Measurements from ENCODE around the gene TCF7L1.
"Not testable (repeated sequence)": the region's sequence is repeated elsewhere in the genome, so short reads cannot be mapped to it uniquely, and the experiment has no call there.

Gene TCF7L1

DNA sequence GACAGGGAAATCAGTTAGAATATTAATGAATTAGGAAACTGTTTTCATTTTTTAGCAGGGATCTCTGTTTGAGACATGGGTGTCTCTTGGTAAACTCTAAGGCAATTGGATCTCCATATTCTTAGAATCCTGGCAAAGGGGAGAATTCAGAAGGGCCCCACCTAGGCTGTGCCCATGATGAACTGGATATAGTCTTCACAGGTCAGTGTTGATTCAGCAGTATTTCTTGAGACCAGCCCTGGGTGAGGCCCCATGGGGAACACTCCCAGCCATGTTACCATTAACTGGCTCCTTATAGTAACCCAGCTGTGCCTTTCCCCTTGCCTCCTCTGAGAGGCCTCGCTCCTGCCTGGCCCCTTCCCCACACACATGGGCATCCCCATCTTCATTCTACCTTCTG is 76.7 kb downstream of the TCF7L1 start:
- Histone ChIP-seq H3K4me3 (no peak overlapping the region), H3K27ac (no peak overlapping the region)
- no peak for DNase-seq (ENCODE audit: low spot score)
- TF ChIP-seq, protein P1, sequence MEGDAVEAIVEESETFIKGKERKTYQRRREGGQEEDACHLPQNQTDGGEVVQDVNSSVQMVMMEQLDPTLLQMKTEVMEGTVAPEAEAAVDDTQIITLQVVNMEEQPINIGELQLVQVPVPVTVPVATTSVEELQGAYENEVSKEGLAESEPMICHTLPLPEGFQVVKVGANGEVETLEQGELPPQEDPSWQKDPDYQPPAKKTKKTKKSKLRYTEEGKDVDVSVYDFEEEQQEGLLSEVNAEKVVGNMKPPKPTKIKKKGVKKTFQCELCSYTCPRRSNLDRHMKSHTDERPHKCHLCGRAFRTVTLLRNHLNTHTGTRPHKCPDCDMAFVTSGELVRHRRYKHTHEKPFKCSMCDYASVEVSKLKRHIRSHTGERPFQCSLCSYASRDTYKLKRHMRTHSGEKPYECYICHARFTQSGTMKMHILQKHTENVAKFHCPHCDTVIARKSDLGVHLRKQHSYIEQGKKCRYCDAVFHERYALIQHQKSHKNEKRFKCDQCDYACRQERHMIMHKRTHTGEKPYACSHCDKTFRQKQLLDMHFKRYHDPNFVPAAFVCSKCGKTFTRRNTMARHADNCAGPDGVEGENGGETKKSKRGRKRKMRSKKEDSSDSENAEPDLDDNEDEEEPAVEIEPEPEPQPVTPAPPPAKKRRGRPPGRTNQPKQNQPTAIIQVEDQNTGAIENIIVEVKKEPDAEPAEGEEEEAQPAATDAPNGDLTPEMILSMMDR (IDR thresholded peaks at IDR 0.05): no peak

DNA sequence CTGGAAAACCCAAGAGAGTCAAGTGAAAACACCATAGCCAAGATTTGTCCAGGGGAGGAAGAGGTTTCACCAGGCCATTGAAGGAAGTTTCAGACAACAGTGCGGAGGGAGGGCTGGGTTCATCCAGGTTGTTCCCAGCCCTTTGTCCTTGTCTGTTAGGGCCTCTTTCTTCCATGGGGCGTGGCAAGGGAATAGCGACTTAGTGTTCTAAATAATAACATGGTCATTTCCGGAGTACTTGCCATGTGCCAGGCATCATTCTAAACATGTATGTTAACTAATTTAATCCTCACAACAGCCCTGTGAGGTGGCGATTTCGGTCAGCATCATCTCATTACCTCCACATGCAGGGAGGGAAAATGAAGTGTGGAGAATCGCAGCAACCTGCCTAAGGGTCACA is 77.3 kb downstream of the TCF7L1 start:
- Histone ChIP-seq H3K27ac (no peak overlapping the region), H3K4me3 (no peak overlapping the region)
- DNase-seq (ENCODE audit: low spot score): no peak
- TF ChIP-seq, protein P1 (IDR thresholded peaks at IDR 0.05): no peak

DNA sequence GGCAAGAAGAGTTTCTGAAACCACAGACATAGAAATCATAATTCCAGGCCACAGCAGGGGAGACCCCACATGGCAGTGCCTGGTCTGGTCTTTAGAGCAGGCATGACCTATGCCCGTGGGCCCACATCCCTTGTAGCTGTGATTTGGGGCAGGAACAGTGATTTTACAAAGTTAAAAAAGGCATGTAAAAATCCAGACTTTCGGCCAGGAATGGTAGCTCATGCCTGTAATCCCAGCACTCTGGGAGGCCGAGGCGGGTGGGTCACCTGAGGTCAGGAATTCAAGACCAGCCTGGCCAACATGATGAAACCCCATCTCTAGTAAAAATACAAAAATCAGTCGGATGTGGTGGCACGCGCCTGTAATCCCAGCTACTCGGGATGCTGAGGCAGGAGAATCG is 78.4 kb downstream of the TCF7L1 start:
- not testable (repeated sequence) for H3K27ac ChIP-seq

DNA sequence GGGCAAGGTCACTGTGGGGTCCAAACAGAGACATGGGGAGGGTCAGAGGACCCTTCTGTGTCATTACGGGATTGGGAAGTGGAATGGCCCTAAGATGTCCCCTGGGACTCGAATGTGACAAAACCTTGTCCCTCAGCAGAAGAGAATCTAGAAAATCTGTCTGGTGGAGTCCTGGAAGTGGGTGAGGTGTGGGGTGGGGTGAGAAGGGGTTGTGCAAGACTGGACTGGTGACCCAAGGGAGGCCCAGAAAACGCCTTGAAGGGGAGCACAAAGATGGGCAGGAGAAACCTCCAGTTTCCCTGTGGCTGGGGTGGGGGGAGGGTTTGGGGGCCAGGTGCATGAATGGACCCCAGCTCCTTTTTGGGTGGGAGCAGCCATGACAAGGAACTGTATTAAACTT is 79.6 kb downstream of the TCF7L1 start:
- no peak for DNase-seq (ENCODE audit: low spot score)
- Histone ChIP-seq H3K4me3 (no peak overlapping the region), H3K27ac (no peak overlapping the region)
- TF ChIP-seq, protein P1 (IDR thresholded peaks at IDR 0.05): no peak

More for the DNA sequence above, 78.4 kb downstream of the TCF7L1 start:
- not testable (repeated sequence) for H3K4me3 ChIP-seq; DNase-seq (ENCODE audit: low spot score)

DNA sequence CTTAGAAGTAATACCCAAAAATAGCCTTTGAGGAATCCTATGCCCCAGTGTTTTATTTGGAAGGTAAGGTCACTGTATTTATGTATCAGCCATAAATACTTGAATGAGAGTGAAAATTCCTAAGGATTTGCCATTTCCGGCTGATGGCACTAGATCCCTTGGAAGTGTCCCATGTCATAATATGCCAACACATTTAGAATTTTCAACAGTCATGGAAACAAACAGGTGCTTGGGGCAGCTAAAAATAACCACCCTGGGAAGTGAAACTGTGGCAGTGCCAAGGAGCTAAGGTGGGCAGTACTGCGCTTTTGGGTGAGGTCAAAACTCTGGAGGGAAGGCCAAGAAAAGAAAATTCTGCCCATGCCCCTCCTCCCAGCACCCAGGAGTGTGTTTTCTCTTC is 80.2 kb downstream of the TCF7L1 start:
- no peak for DNase-seq (ENCODE audit: low spot score)
- TF ChIP-seq, protein P1 (IDR thresholded peaks at IDR 0.05): no peak
- H3K27ac ChIP-seq: no peak overlapping the region
- H3K4me3 ChIP-seq: no peak overlapping the region

DNA sequence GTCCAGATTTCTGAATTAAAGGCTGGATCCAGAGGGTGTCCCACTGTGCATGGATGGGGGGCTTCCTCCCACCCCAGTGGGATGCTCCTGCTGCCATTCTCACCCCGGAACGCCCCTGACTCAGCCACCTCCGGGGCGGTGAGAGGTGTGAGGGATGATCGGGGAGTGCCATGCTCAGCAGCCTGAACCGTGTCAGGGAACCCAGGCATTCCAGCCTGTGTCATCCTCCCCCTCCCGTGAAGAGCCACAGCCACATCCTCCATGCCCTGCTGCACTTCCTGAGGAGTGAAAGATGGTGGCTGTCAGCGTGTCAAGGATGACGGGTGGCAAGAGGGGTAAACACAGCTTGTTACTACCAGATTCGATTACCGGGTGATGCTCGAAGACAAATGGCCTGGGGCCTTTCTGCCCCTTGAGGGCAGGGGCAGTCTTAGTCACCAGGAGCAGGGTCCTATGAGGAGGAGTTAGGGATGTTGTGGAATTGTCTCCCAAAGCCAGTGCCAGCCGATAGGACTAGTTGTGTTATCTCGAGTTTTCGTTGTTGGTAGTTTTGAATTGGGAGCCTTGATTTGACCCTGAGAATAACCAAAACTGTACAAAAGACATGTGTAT is 80.8 kb downstream of the TCF7L1 start:
- H3K4me3 ChIP-seq: no peak overlapping the region
- no peak overlapping the region for H3K27ac ChIP-seq
- DNase-seq (ENCODE audit: low spot score): no peak
- TF ChIP-seq, protein P1 (IDR thresholded peaks at IDR 0.05): no peak

DNA sequence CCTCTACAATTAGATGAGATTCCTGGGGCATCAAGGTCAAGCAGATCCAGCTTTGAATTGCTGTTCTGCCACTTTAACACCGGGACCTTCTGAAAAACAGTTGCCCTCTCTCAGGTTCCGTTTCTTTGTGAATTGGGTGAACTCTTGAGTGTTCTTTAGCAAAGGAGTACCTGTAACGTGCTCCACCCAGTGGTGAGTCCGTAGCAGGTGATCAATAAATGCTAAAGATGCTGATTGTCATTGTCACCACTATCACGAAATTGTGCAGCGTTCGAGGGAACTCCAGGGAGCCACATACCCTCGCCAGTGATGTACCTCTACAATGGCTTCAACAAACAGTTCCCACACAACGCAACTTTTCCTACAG is 81.9 kb downstream of the TCF7L1 start:
- H3K27ac ChIP-seq: peak overlapping the region in 1 of 2 donors; percentile 58
- H3K4me3 ChIP-seq: peak overlapping the region; percentile 32
- TF ChIP-seq, protein P1 (IDR thresholded peaks at IDR 0.05): no peak
- DNase-seq (ENCODE audit: low spot score): no peak

Measured in coronary artery (tissue), 2 donors.